ENCODE data around the gene LILRB1.
"Not testable (repeated sequence)": the region's sequence is repeated elsewhere in the genome, so short reads cannot be mapped to it uniquely, and the experiment has no call there.

GRCh38 chr19:54631489-54632337, 1.4 kb downstream of the LILRB1 start:
- TF ChIP-seq CTCF, POLR2AphosphoS5, EP300 (IDR thresholded peaks at IDR 0.05): not testable (repeated sequence)

Measured in esophagus muscularis mucosa (tissue), 4 donors.